ENCODE results near the gene DEGS2.

- TF ChIP-seq CTCF (IDR thresholded peaks at IDR 0.05 in 8 of 11, conservative IDR thresholded peaks at IDR 0.05 in 3 of 11), result peak in 1 of 11 experiments; percentile 25
- TF ChIP-seq POLR2AphosphoS5 (IDR thresholded peaks at IDR 0.05), result no peak
- TF ChIP-seq POLR2A (IDR thresholded peaks at IDR 0.05), result no peak
Measured at GRCh38 chr14:100104523-100105300, 54.7 kb downstream of the DEGS2 start.

Data from spleen (tissue), 7 donors.